Gastrocnemius medialis (tissue), 4 donors: ENCODE measurements around the gene OPCML. TPM values are rescaled to one million over a fixed set of nuclear protein-coding genes. Genes with fewer than 3 reads are reported as not detected.

ENCODE experiments used
- ATAC-seq, 2 donors: fragments of 150-250 bp; one replicate each; pipeline ENCODE4 v1.9.1; 2016
- DNase-seq, 2 donors: peaks; one replicate each; pipeline ENCODE4 v3.0.0-alpha.2; 2019
- H3K27ac ChIP-seq, 4 donors: fragments of 200-600 bp; sonication (generic); 1 replicate in 1 of 4; 2 replicates in 3 of 4; pipeline ENCODE4 v1.5.1; 2016 to 2018; ENCODE audit warnings: mild to moderate bottlenecking in 2 of 4, moderate library complexity in 1 of 4
- H3K27me3 ChIP-seq, 3 donors: fragments of 200-600 bp; sonication (generic) in 2 of 3; 1 replicate in 1 of 3; 2 replicates in 2 of 3; pipeline versions ENCODE4 v1.5.1 to v1.6.0; 2016 to 2019; ENCODE audit warnings: mild to moderate bottlenecking in 1 of 3, moderate library complexity in 1 of 3
- H3K36me3 ChIP-seq, 2 donors: fragments of 200-600 bp; sonication (generic) in 1 of 2; one replicate each; pipeline ENCODE4 v1.5.1; 2017 to 2018
- H3K4me1 ChIP-seq, 2 donors: fragments of 200-600 bp; sonication (generic) in 1 of 2; one replicate each; pipeline ENCODE4 v1.5.1; 2016 to 2017; ENCODE audit warnings: mild to moderate bottlenecking in 2 of 2
- H3K4me3 ChIP-seq, 4 donors: fragments of 200-600 bp; sonication (generic) in 3 of 4; 1 replicate in 1 of 4; 2 replicates in 3 of 4; pipeline ENCODE4 v1.5.1; 2016 to 2019; ENCODE audit warnings: mild to moderate bottlenecking in 2 of 4
- H3K9me3 ChIP-seq, 3 donors: fragments of 200-600 bp; sonication (generic) in 2 of 3; 1 replicate in 1 of 3; 2 replicates in 2 of 3; pipeline ENCODE4 v1.5.1; 2016 to 2019
- POLR2A ChIP-seq, 2 donors: fragments of 450-650 bp; IDR thresholded peaks; one replicate each; pipeline ENCODE4 v1.6.1; 2017; ENCODE audit warnings: antibody characterized with exemption in 2 of 2, mild to moderate bottlenecking in 2 of 2, moderate library complexity in 2 of 2
- in situ Hi-C, 4 donors: fragments of 200-750 bp; cut with MboI; loops; one replicate each; pipeline versions ENCODE4 v1.15.0 to v1.8.0; 2017; ENCODE audit warnings: low sequenced_read_pairs in 4 of 4
- intact Hi-C: fragments of 100-400 bp; cut with DNase I; formaldehyde crosslinking; loops from one replicate; pipeline ENCODE4 v1.15.1; 2023; ENCODE audit warnings: low total_unique reads
- total RNA-seq, 4 donors: library from RNA; depleted of rRNA; stranded (reverse); fragments of >200 nt; gene quantifications; one replicate each; pipeline versions ENCODE4 v1.1.0 to v1.2.3, GENCODE V29; 2016
- TF ChIP-seq, protein P1 (sequence below), 5 experiments: fragments of 450-650 bp in 3 of 5; fragments of 200-600 bp in 2 of 5; sonication (generic) in 2 of 5; IDR thresholded peaks in 4 of 5; conservative IDR thresholded peaks in 1 of 5; 1 replicate in 4 of 5; 2 replicates in 1 of 5; pipeline ENCODE4 v1.5.1; 2016 to 2019; ENCODE audit warnings: antibody characterized with exemption in 5 of 5, mild to moderate bottlenecking in 3 of 5, moderate library complexity in 3 of 5

OPCML gene
- total RNA-seq, 4 donors from 2014 or later: not detected

DNA sequence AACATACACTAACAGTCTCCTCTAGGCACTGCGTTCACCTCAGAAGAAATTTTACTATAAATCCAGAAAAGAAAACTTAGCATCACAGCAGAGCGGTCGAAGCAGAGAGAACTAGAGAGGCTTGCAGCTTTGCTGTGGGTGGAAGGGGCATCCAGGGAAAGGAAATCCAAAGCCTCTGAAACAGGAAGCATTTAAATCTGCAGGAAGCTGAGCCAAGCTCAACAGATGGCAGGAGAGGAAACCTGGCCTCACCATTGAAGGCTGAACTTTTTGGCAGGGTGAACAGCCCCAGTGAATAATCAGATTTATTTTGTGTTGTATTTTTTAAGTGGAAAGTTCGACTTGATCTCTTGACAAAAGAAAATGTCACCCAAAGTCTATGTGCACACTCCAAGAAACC is 858.1 kb downstream of the OPCML start:
- no peak for TF ChIP-seq POLR2A (IDR thresholded peaks at IDR 0.05)
- TF ChIP-seq, protein P1, sequence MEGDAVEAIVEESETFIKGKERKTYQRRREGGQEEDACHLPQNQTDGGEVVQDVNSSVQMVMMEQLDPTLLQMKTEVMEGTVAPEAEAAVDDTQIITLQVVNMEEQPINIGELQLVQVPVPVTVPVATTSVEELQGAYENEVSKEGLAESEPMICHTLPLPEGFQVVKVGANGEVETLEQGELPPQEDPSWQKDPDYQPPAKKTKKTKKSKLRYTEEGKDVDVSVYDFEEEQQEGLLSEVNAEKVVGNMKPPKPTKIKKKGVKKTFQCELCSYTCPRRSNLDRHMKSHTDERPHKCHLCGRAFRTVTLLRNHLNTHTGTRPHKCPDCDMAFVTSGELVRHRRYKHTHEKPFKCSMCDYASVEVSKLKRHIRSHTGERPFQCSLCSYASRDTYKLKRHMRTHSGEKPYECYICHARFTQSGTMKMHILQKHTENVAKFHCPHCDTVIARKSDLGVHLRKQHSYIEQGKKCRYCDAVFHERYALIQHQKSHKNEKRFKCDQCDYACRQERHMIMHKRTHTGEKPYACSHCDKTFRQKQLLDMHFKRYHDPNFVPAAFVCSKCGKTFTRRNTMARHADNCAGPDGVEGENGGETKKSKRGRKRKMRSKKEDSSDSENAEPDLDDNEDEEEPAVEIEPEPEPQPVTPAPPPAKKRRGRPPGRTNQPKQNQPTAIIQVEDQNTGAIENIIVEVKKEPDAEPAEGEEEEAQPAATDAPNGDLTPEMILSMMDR (IDR thresholded peaks at IDR 0.05 in 4 of 5, conservative IDR thresholded peaks at IDR 0.05 in 1 of 5): no peak

DNA sequence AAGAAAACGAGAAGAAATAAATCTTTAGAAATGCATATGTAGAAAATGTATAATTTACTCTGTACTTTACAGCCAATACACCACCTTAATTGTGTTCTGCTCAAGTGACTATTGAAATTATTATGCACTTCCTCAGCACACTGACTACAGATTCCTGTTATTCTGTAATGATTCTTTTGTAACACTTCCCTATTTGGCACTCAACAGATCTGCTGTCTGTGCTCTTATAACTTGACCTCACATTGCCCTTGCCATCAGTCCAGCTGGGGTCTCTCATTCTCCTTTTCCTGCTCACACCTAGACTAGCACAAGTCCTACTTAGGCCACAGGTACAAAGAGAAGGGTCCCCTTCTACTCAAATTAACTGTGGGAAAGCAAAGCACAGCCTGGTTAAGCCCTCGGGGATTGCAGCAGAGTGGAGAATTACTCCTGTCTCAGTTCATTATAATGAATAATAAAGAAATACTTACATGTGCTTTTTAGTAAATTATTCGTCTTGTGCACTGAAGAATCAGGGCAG is 860.4 kb downstream of the OPCML start:
- Histone ChIP-seq H3K4me3 (no peak overlapping the region), H3K4me1 (no peaks in the 10 kb centered on the region), H3K9me3 (no peaks in the 10 kb centered on the region), H3K27ac (no peak overlapping the region), H3K36me3 (no peaks in the 10 kb centered on the region), H3K27me3 (no peaks in the 10 kb centered on the region)
- intact Hi-C loops: no loop called here
- TF ChIP-seq, protein P1 (IDR thresholded peaks at IDR 0.05 in 4 of 5, conservative IDR thresholded peaks at IDR 0.05 in 1 of 5): no peak
- no peak for TF ChIP-seq POLR2A (IDR thresholded peaks at IDR 0.05)
- DNase-seq: no peak
- in situ Hi-C loops: no loop called here
- no peak for ATAC-seq

More for the DNA sequence above, 858.1 kb downstream of the OPCML start:
- Histone ChIP-seq H3K27me3 (no peaks in the 10 kb centered on the region), H3K4me3 (no peak overlapping the region), H3K4me1 (no peaks in the 10 kb centered on the region), H3K27ac (no peak overlapping the region), H3K36me3 (no peaks in the 10 kb centered on the region), H3K9me3 (no peaks in the 10 kb centered on the region)
- in situ Hi-C loops: no loop called here
- no peak for DNase-seq
- intact Hi-C loops: no loop called here
- ATAC-seq: no peak

DNA sequence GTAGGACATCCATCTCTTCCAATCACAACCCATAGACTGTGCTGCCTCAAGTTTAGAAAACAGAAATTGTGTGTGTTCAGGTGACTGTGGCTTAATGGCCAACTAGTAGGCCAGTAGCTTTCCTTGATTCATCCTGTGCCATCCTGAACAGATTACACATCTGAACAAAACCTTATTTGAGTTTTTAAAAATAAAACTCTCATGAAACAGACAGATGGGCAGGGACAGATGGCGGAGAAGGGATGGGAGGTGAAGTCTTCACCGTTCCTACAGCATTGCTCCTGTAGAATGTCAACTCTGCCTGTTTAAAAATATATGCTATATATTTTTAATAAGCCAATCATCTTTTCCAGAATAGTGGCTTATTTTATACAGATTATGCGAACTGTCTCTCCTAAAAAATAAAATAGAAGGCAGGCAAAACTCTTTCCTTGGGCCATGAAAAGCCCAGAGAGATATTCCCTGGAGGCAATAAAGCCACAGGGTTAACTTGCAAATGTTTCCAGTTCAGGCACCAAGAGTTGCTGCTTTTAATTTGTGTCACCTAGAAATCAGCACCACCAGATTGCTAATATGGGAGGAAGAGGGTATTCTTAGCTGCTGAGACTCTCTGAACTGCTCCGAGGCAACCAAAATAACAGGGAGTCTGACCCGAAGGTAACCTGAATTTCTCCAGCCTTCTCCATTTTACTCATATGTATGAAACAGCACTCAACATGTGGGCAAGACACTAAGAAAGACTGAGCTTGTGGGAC is 861.2 kb downstream of the OPCML start:
- no peaks in the 10 kb centered on the region for H3K9me3 ChIP-seq
- DNase-seq (no peak), ATAC-seq (no peak)
- no peaks in the 10 kb centered on the region for H3K27me3 ChIP-seq
- H3K4me1 ChIP-seq: no peaks in the 10 kb centered on the region
- no peaks in the 10 kb centered on the region for H3K36me3 ChIP-seq
- TF ChIP-seq, protein P1 (IDR thresholded peaks at IDR 0.05 in 4 of 5, conservative IDR thresholded peaks at IDR 0.05 in 1 of 5): no peak
- no peak for TF ChIP-seq POLR2A (IDR thresholded peaks at IDR 0.05)
- intact Hi-C loops (no loop called here), in situ Hi-C loops (no loop called here)
- no peak overlapping the region for H3K4me3 ChIP-seq
- no peak overlapping the region for H3K27ac ChIP-seq

GRCh38 chr11:132669949-132670348 is 862.4 kb downstream of the OPCML start:
- no peaks in the 10 kb centered on the region for H3K27me3 ChIP-seq
- no peaks in the 10 kb centered on the region for H3K9me3 ChIP-seq
- intact Hi-C loops (no loop called here), in situ Hi-C loops (no loop called here)
- no peak for ATAC-seq
- H3K4me3 ChIP-seq: no peak overlapping the region
- DNase-seq: no peak
- TF ChIP-seq, protein P1 (IDR thresholded peaks at IDR 0.05 in 4 of 5, conservative IDR thresholded peaks at IDR 0.05 in 1 of 5): no peak
- TF ChIP-seq POLR2A (IDR thresholded peaks at IDR 0.05): no peak
- H3K4me1 ChIP-seq: no peaks in the 10 kb centered on the region
- no peak overlapping the region for H3K27ac ChIP-seq
- no peaks in the 10 kb centered on the region for H3K36me3 ChIP-seq
